Psoas muscle (tissue), 8 donors: ENCODE measurements around the gene PACSIN2. TPM values are rescaled to one million over a fixed set of nuclear protein-coding genes. Genes with fewer than 3 reads are reported as not detected.
A peak's percentile ranks its signal among the peaks of the same experiment; 100 is the strongest.
"Not testable (repeated sequence)": the region's sequence is repeated elsewhere in the genome, so short reads cannot be mapped to it uniquely, and the experiment has no call there.

ENCODE experiments used
- ATAC-seq, 4 donors: fragments of 200-7000 bp; cut with Tn5 transposase; one replicate each; pipeline ENCODE4 v1.9.1; 2020; ENCODE audit warnings: moderate library complexity in 3 of 4, mild to moderate bottlenecking in 2 of 4
- DNase-seq, 2 donors: peaks; one replicate each; pipeline ENCODE4 v3.0.0-alpha.2; 2020
- H3K27ac ChIP-seq: fragments of 200-600 bp; one replicate; pipeline ENCODE4 v1.8.0; 2022
- H3K27me3 ChIP-seq, 3 donors: fragments of 200-600 bp in 1 of 3; one replicate each; pipeline versions ENCODE4 v1.6.1 to v1.8.0; 2013 to 2022; ENCODE audit warnings: low read length in 2 of 3, mild to moderate bottlenecking in 2 of 3, moderate library complexity in 1 of 3; ENCODE audit not compliant: insufficient read depth in 3 of 3
- H3K36me3 ChIP-seq, 2 donors: fragments of 200-600 bp in 1 of 2; one replicate each; pipeline versions ENCODE4 v1.6.1 to v1.8.0; 2013 to 2022; ENCODE audit warnings: low read depth in 1 of 2, mild to moderate bottlenecking in 1 of 2, moderate library complexity in 1 of 2; ENCODE audit not compliant: insufficient read depth in 1 of 2
- H3K4me1 ChIP-seq: fragments of 200-600 bp; one replicate; pipeline ENCODE4 v1.8.0; 2022
- H3K4me3 ChIP-seq: fragments of 200-600 bp; one replicate; pipeline ENCODE4 v1.8.0; 2022; ENCODE audit warnings: mild to moderate bottlenecking
- H3K9me3 ChIP-seq: fragments of 200-600 bp; one replicate; pipeline ENCODE4 v1.8.0; 2022
- CTCF ChIP-seq: fragments of 200-600 bp; IDR thresholded peaks from one replicate; pipeline ENCODE4 v1.8.0; 2022; ENCODE audit warnings: antibody characterized with exemption
- WGBS, 3 donors: extraction: QIAGEN DNeasy Blood & Tissue Kit; methylation state at CpG; one replicate each; pipeline versions ENCODE4 v1.1.6 to v1.1.7; 2013; 5-methylcytosine and 5-hydroxymethylcytosine counted together
- intact Hi-C, 2 donors: fragments of 100-400 bp; cut with DNase I; formaldehyde crosslinking; loops; one replicate each; pipeline versions ENCODE4 v1.11.0 to v1.14.2; 2022
- polyA plus RNA-seq, 3 donors: library from polyadenylated mRNA; stranded (reverse); fragments of 200-250 nt; gene quantifications; one replicate each; pipeline ENCODE4 v1.2.3, GENCODE V29; 2013
- total RNA-seq, 4 donors: library from RNA; stranded (reverse); fragmentation: NEBNext Ultra II Directional in 2 of 4; extraction: Animal tissue kit (Norgen Biotek cat#: 25700) in 2 of 4; gene quantifications; one replicate each; pipeline versions ENCODE4 v1.2.1 to v1.2.4, GENCODE V29; 2021 to 2023
- donor health status: healthy with polysubstance abuse.
- donor health status: DM: no; HTN: no; CAD: no; lungs with moderate emphysema.
- donor health status: Bipolar disorder and iron deficiency.
- donor health status: healthy.
- donor health status: DM: yes; HTN: yes; CAD: no.
- donor health status: DM: no; HTN: no; CAD: no.
- donor health status: DM: no; HTN: no; CAD: no.
- donor health status: DM: yes; HTN: yes; CAD: no.

PACSIN2 gene
- total and polyA plus RNA-seq, 7 donors: 21.0 to 52.2 (median 31.4) TPM

GRCh38 chr22:42937164-42937843, 77.6 kb downstream of the PACSIN2 start:
- no peaks in the 10 kb centered on the region for H3K27me3 ChIP-seq
- intact Hi-C loops: no loop called here
- peak in 1 of 4 donors; percentile 45 for ATAC-seq
- H3K9me3 ChIP-seq: no peaks in the 10 kb centered on the region
- H3K4me1 ChIP-seq: peaks cover 72% of the 10 kb centered on the region
- no peaks in the 10 kb centered on the region for H3K36me3 ChIP-seq
- DNase-seq: peak in 1 of 2 donors; percentile 40
- H3K4me3 ChIP-seq: no peak overlapping the region
- TF ChIP-seq CTCF: no peak
- no peak overlapping the region for H3K27ac ChIP-seq
- 75 to 87% (median 77%) methylated on average over 12 of the region's 12 CpGs for WGBS, 3 donors

- H3K27ac ChIP-seq: not testable (repeated sequence)
- WGBS, 3 donors: 97 to 98% (median 98%) methylated on average over 6 of the region's 6 CpGs
Measured at GRCh38 chr22:42936680-42937079, 78.3 kb downstream of the PACSIN2 start.

GRCh38 chr22:42934338-42934737, 80.6 kb downstream of the PACSIN2 start:
- Histone ChIP-seq H3K36me3 (no peaks in the 10 kb centered on the region), H3K27me3 (no peaks in the 10 kb centered on the region), H3K4me1 (peaks cover 78% of the 10 kb centered on the region), H3K9me3 (no peaks in the 10 kb centered on the region), H3K4me3 (no peak overlapping the region), H3K27ac (peak overlapping the region; percentile 77)
- DNase-seq (no peak), ATAC-seq (no peak)
- WGBS, 3 donors: 72 to 82% (median 82%) methylated on average over 5 of the region's 5 CpGs
- intact Hi-C loops: no loop called here
- no peak for TF ChIP-seq CTCF

More at GRCh38 chr22:42936680-42937079, 78.3 kb downstream of the PACSIN2 start:
- H3K36me3 ChIP-seq, DNase-seq, intact Hi-C loops, ATAC-seq, H3K4me3 ChIP-seq, H3K9me3 ChIP-seq, H3K27me3 ChIP-seq: not testable (repeated sequence)
- peaks cover 77% of the 10 kb centered on the region for H3K4me1 ChIP-seq

GRCh38 chr22:42933485-42934091, 81.4 kb downstream of the PACSIN2 start:
- Histone ChIP-seq H3K27me3 (no peaks in the 10 kb centered on the region), H3K4me1 (peaks cover 78% of the 10 kb centered on the region), H3K9me3 (no peaks in the 10 kb centered on the region), H3K4me3 (peak overlapping the region; percentile 25), H3K27ac (peak overlapping the region; percentile 77), H3K36me3 (no peaks in the 10 kb centered on the region)
- DNase-seq (no peak), ATAC-seq (peak in 3 of 4 donors; percentile 22 to 62 (median 31))
- intact Hi-C loops: no loop called here
- no peak for TF ChIP-seq CTCF
- WGBS, 3 donors: 12 to 26% (median 23%) methylated on average over 10 of the region's 10 CpGs

- no peak for TF ChIP-seq CTCF
- Histone ChIP-seq H3K9me3 (no peaks in the 10 kb centered on the region), H3K36me3 (no peaks in the 10 kb centered on the region), H3K4me3 (peak overlapping the region; percentile 25), H3K27me3 (no peaks in the 10 kb centered on the region), H3K4me1 (peaks cover 80% of the 10 kb centered on the region), H3K27ac (peak overlapping the region; percentile 77)
- ATAC-seq (peak in 1 of 4 donors; percentile 19), DNase-seq (no peak)
- intact Hi-C loops: no loop called here
- WGBS, 3 donors: 29 to 60% (median 31%) methylated on average over 4 of the region's 4 CpGs
Measured at GRCh38 chr22:42932857-42933484, 82.0 kb downstream of the PACSIN2 start.
